Activated B cell treated with CpG ODN at 0.5 μM for 24 hours (primary cell): Measurements from ENCODE around the gene GRIP1. TPM values are rescaled to one million over a fixed set of nuclear protein-coding genes. Genes with fewer than 3 reads are reported as not detected.

Experiments
- ATAC-seq: fragments of 200-7000 bp; cut with Tn5 transposase; one replicate; pipeline ENCODE4 v1.10.0; 2021; ENCODE audit warnings: low read depth, mild to moderate bottlenecking, moderate library complexity
- CTCF ChIA-PET: fragments of 350-600 bp; sonication (Branson Sonifier 250); formaldehyde crosslinking; loops from one replicate; lab custom pipeline; 2021; ENCODE audit warnings: antibody characterized with exemption; lab: Charles Lee
- POLR2A ChIA-PET: fragments of 350-600 bp; sonication (Branson Sonifier 250); formaldehyde crosslinking; loops from one replicate; lab custom pipeline; 2021; ENCODE audit warnings: antibody characterized with exemption; lab: Charles Lee
- DNase-seq: peaks from one replicate; pipeline ENCODE4 v3.0.0; 2022
- H3K27ac Mint-ChIP-seq: one replicate; pipeline ENCODE4 v1.8.0; 2020; ENCODE audit warnings: mixed read lengths
- H3K27me3 Mint-ChIP-seq: one replicate; pipeline ENCODE4 v1.8.0; 2021; ENCODE audit warnings: mixed read lengths
- H3K36me3 Mint-ChIP-seq: one replicate; pipeline ENCODE4 v1.8.0; 2021; ENCODE audit warnings: low read depth, mixed read lengths
- H3K4me1 Mint-ChIP-seq: one replicate; pipeline ENCODE4 v1.8.0; 2021; ENCODE audit warnings: mixed read lengths
- H3K4me3 Mint-ChIP-seq: one replicate; pipeline ENCODE4 v1.8.0; 2020; ENCODE audit warnings: mild to moderate bottlenecking, mixed read lengths
- H3K9me3 Mint-ChIP-seq: one replicate; pipeline ENCODE4 v1.8.0; 2020; ENCODE audit warnings: mixed read lengths
- intact Hi-C: fragments of 100-400 bp; cut with micrococcal nuclease; formaldehyde crosslinking; loops from one replicate; pipeline ENCODE4 v1.15.1; 2024
- total RNA-seq: library from RNA; stranded (reverse); gene quantifications from 2 replicates; pipeline ENCODE4 v1.2.3, GENCODE V29; 2022
- TF ChIP-seq, protein P1 (sequence below): fragments of 200-600 bp; IDR thresholded peaks from one replicate; pipeline ENCODE4 v1.8.0; 2022; ENCODE audit warnings: antibody characterized with exemption, mild to moderate bottlenecking

The GRIP1 gene
- total RNA-seq, 1 donor from 2014 or later: 0.49 TPM

DNA sequence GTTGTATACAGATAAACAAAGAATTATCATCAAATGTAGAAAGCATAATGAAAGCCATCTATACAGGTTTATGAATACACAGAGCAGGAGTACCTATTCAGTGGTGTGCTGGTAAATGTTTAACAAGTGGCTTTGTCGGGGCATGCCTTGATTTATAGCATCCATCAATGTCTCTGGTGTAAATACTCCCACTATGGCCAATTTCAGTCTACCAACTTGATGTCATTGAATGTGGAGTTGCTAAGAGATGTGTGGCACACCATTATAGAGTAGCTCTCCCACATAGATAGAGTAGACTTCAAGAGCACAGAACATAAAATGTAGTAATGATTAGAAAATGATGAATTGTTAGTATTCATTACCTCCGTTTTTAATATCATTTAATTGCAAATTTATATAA is 9.3 kb downstream of the GRIP1 start:
- ATAC-seq (no peak), DNase-seq (no peak)
- Mint-ChIP-seq H3K27ac (no peak overlapping the region), H3K27me3 (no peaks in the 10 kb centered on the region), H3K4me3 (no peak overlapping the region), H3K36me3 (no peaks in the 10 kb centered on the region), H3K4me1 (peaks cover 22% of the 10 kb centered on the region), H3K9me3 (no peaks in the 10 kb centered on the region)
- ChIA-PET CTCF (interaction anchor here (0.6 to 1.1 kb wide), 2 partner anchors 24 to 220 kb away, joined by 3 read pairs; no protein-coding TSS in a partner anchor), POLR2A (no interaction called here)
- TF ChIP-seq, protein P1, sequence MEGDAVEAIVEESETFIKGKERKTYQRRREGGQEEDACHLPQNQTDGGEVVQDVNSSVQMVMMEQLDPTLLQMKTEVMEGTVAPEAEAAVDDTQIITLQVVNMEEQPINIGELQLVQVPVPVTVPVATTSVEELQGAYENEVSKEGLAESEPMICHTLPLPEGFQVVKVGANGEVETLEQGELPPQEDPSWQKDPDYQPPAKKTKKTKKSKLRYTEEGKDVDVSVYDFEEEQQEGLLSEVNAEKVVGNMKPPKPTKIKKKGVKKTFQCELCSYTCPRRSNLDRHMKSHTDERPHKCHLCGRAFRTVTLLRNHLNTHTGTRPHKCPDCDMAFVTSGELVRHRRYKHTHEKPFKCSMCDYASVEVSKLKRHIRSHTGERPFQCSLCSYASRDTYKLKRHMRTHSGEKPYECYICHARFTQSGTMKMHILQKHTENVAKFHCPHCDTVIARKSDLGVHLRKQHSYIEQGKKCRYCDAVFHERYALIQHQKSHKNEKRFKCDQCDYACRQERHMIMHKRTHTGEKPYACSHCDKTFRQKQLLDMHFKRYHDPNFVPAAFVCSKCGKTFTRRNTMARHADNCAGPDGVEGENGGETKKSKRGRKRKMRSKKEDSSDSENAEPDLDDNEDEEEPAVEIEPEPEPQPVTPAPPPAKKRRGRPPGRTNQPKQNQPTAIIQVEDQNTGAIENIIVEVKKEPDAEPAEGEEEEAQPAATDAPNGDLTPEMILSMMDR: no peak
- intact Hi-C loops: loop anchor here (10.0 kb wide), 1 partner anchor 1505 kb away; the partner anchor contains the start of gene LEMD3

DNA sequence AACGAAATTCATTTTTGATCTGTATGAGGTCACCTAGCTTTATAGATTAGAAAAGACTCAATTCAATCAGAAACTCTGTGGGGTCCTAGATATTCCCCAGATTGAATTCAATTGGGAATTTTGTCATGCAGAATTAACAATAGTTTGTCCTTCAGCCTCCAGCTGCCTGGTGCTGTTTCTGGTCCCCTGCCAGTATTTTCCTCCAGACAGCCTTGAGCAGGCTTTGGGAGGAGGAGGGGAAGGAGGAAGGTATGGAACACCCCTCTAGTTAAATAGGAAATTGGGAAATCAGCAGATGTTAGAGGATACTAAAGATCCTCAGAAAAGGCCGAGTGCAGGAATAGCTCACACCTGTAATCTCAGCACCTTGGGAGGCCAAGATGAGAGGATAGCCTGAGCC is 10.6 kb downstream of the GRIP1 start:
- intact Hi-C loops: loop anchor here (10.0 kb wide), 1 partner anchor 1504 kb away; the partner anchor contains the start of gene LEMD3
- peaks cover 22% of the 10 kb centered on the region for H3K4me1 Mint-ChIP-seq
- no peaks in the 10 kb centered on the region for H3K27me3 Mint-ChIP-seq
- no peak overlapping the region for H3K27ac Mint-ChIP-seq
- CTCF ChIA-PET: no interaction called here
- TF ChIP-seq, protein P1: no peak
- H3K4me3 Mint-ChIP-seq: no peak overlapping the region
- ATAC-seq: no peak
- no peaks in the 10 kb centered on the region for H3K36me3 Mint-ChIP-seq
- H3K9me3 Mint-ChIP-seq: no peaks in the 10 kb centered on the region
- POLR2A ChIA-PET: no interaction called here
- DNase-seq: no peak

DNA sequence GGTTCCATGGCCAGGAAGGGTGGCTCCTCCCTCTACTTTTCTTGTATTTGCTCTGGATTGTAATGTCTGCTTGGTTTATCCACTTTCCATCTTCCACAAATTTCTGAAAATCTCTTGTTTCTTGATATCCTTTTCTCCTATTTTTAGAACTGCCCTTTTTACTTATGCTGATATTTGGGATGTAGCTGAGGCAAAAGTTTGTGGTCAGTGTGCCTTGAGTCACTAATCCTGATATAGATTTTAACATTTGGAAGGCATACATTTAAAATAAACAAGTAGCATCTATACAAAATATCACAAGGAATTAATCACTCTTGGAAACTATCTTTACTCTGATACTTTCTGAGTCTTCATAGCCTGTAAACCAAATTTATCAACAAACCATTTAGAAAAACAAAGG is 11.0 kb downstream of the GRIP1 start:
- no peaks in the 10 kb centered on the region for H3K36me3 Mint-ChIP-seq
- TF ChIP-seq, protein P1: no peak
- no peak overlapping the region for H3K27ac Mint-ChIP-seq
- POLR2A ChIA-PET: no interaction called here
- H3K9me3 Mint-ChIP-seq: no peaks in the 10 kb centered on the region
- no peaks in the 10 kb centered on the region for H3K27me3 Mint-ChIP-seq
- DNase-seq: no peak
- no peak for ATAC-seq
- CTCF ChIA-PET: no interaction called here
- H3K4me1 Mint-ChIP-seq: peaks cover 25% of the 10 kb centered on the region
- H3K4me3 Mint-ChIP-seq: no peak overlapping the region
- intact Hi-C loops: loop anchor here (10.0 kb wide), 1 partner anchor 1503 kb away; the partner anchor contains the start of gene LEMD3

DNA sequence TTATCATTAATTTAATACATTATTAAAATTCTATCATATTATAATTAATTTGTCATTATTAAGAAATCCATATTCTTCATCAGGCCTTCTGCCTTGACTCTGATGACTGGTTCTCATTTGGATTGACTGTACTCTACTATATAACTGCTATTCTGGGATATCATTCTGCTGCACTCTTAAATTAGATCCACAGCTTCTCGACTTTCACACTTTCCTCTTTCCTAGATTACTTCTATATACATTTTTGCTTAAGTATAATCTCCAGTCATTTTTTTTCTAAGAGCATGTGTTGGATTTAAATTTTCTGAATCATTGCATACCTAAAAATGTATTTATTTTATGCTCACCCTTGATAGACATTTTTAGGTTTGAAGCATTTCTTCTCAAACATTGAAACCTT is 12.4 kb downstream of the GRIP1 start:
- Mint-ChIP-seq H3K27ac (no peak overlapping the region), H3K4me1 (peaks cover 40% of the 10 kb centered on the region), H3K36me3 (no peaks in the 10 kb centered on the region), H3K9me3 (no peaks in the 10 kb centered on the region), H3K4me3 (no peak overlapping the region), H3K27me3 (no peaks in the 10 kb centered on the region)
- CTCF ChIA-PET: interaction anchor here (1.3 kb wide), 1 partner anchor 23 kb away, joined by 3 read pairs; no protein-coding TSS in a partner anchor
- intact Hi-C loops: loop anchor here (10.0 kb wide), 1 partner anchor 1502 kb away; the partner anchor contains the start of gene LEMD3
- TF ChIP-seq, protein P1: no peak
- ATAC-seq: no peak
- DNase-seq: no peak
- POLR2A ChIA-PET: no interaction called here

DNA sequence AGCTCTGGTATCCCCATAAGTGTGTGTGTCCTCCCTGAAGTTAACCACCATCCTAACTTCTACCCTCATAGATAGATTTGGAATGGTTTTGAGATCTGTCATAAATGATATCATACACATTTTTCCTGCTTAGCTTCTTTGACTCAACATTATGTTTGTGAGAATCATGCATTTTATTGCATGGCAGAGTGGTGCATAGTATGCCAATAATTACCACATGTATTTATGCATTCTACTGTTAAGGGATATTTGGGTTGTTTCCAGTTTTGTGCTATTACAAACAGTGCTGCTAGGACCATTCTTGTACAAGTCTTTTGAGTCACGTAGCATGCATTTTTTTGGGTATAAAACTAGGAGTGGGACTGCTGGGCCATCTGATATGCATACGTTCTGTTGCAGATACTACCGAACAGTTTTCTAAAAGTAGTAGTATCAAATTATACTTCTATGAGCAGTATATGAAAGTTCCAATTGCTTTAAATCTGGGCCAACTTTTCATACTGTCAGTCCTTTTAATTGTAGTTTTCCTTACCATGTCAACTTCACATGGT is 13.4 kb downstream of the GRIP1 start:
- TF ChIP-seq, protein P1: no peak
- DNase-seq: no peak
- peaks cover 46% of the 10 kb centered on the region for H3K4me1 Mint-ChIP-seq
- ChIA-PET CTCF (no interaction called here), POLR2A (interaction anchor here (1.2 kb wide), 1 partner anchor 16 kb away, joined by 3 read pairs; no protein-coding TSS in a partner anchor)
- H3K27ac Mint-ChIP-seq: no peak overlapping the region
- H3K36me3 Mint-ChIP-seq: no peaks in the 10 kb centered on the region
- intact Hi-C loops: loop anchor here (10.0 kb wide), 1 partner anchor 1501 kb away; the partner anchor contains the start of gene LEMD3
- no peaks in the 10 kb centered on the region for H3K27me3 Mint-ChIP-seq
- H3K4me3 Mint-ChIP-seq: no peak overlapping the region
- H3K9me3 Mint-ChIP-seq: no peaks in the 10 kb centered on the region
- no peak for ATAC-seq
